Measurements from ENCODE around the gene SDCCAG8. TPM values are rescaled to one million over a fixed set of nuclear protein-coding genes. Genes with fewer than 3 reads are reported as not detected.

SDCCAG8 gene
- total and polyA plus RNA-seq, 2 of the 8 experiments (the other 6 are each of a cell fraction or from before 2014, with no cell fraction given), result 15.6 to 21.0 TPM

DNA sequence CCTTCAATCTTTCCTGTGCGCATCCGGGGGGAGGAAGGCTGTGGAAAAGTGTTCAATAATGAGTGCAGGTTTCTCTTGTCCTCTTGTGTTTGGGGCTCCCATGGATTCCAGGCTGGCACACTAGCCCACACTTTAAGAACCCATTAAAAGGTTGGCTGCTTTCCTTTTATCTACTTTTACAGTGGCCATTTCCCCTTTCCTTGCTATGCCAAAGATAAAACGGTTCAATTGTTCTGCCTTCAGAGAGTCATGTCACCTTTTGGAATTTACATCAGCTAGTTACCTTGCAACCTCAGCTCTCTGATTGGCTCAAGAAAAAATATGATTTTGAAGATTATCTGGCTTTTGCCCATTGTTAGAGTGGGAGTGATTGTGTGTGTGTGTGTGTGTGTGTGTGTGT lies 182.3 kb downstream of the SDCCAG8 start (continued):
- no peak for TF ChIP-seq CHD7 (IDR thresholded peaks at IDR 0.05; ENCODE audit: insufficient replicate concordance, low read length)
- no peak for TF ChIP-seq ASH2L (IDR thresholded peaks at IDR 0.05; ENCODE audit: low read length)
- no peak for TF ChIP-seq CREB1 (IDR thresholded peaks at IDR 0.05)
- TF ChIP-seq USF2 (IDR thresholded peaks at IDR 0.05; ENCODE audit: low read length), result no peak
- no peak for TF ChIP-seq EGR1 (IDR thresholded peaks at IDR 0.05; ENCODE audit: borderline replicate concordance, low read depth, low read length)
- TF ChIP-seq POU5F1 (IDR thresholded peaks at IDR 0.05; ENCODE audit: low read depth, low read length), result no peak
- no peak for TF ChIP-seq POLR2AphosphoS5 (IDR thresholded peaks at IDR 0.05; ENCODE audit: low read depth, low read length)
- TF ChIP-seq TBP (IDR thresholded peaks at IDR 0.05; ENCODE audit: low read depth, low read length), result no peak
- TF ChIP-seq SIRT6 (IDR thresholded peaks at IDR 0.05; ENCODE audit: low read length), result no peak
- TF ChIP-seq, protein P1, sequence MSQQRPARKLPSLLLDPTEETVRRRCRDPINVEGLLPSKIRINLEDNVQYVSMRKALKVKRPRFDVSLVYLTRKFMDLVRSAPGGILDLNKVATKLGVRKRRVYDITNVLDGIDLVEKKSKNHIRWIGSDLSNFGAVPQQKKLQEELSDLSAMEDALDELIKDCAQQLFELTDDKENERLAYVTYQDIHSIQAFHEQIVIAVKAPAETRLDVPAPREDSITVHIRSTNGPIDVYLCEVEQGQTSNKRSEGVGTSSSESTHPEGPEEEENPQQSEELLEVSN (IDR thresholded peaks at IDR 0.05), result no peak
- TF ChIP-seq TCF12 (IDR thresholded peaks at IDR 0.05; ENCODE audit: low read depth, low read length), result no peak
- TF ChIP-seq SIX5 (IDR thresholded peaks at IDR 0.05; ENCODE audit: low read depth, low read length), result no peak

Measured in H1 (cell line).